GM10248 (cell line): ENCODE results near the gene CCNJL.

ENCODE experiments used
- CTCF ChIA-PET: fragments of 300-600 bp; sonication (Branson Sonifier 250); formaldehyde crosslinking; extraction: SDS; loops from one replicate; lab custom pipeline; 2021; ENCODE audit warnings: antibody characterized with exemption; lab: Yijun Ruan, JAX
- POLR2A ChIA-PET: fragments of 350-650 bp; sonication (Branson Sonifier 250); formaldehyde crosslinking; extraction: SDS; loops from one replicate; lab custom pipeline; 2020; ENCODE audit warnings: antibody characterized with exemption; lab: Yijun Ruan, JAX
- DNase-seq: peaks from one replicate; pipeline ENCODE4 v3.0.0; 2012; ENCODE audit errors: extremely low spot score
- CTCF ChIP-seq: IDR thresholded peaks from 2 replicates; pipeline ENCODE4 v1.5.1; 2012; ENCODE audit warnings: mild to moderate bottlenecking, low read depth; ENCODE audit errors: extremely low read depth, missing control alignments, control extremely low read depth

The CCNJL gene

GRCh38 chr5:160281275-160281674 lies 31.1 kb downstream of the CCNJL start:
- no peak for DNase-seq
- ChIA-PET CTCF (interaction anchor here (1.4 kb wide), 1 partner anchor 10 kb away, joined by 5 read pairs; no protein-coding TSS in a partner anchor), POLR2A (no interaction called here)
- TF ChIP-seq CTCF: no peak

GRCh38 chr5:160280384-160281095 lies 31.8 kb downstream of the CCNJL start:
- no peak for DNase-seq
- no peak for TF ChIP-seq CTCF
- POLR2A ChIA-PET: no interaction called here
- CTCF ChIA-PET: interaction anchor here (1.7 kb wide), 1 partner anchor 15 kb away, joined by 4 read pairs; no protein-coding TSS in a partner anchor

GRCh38 chr5:160278343-160278742 lies 34.0 kb downstream of the CCNJL start:
- ChIA-PET POLR2A (no interaction called here), CTCF (no interaction called here)
- no peak for DNase-seq
- no peak for TF ChIP-seq CTCF

GRCh38 chr5:160274483-160274931 lies 37.9 kb downstream of the CCNJL start:
- DNase-seq: no peak
- CTCF ChIA-PET: no interaction called here
- TF ChIP-seq CTCF: no peak
- POLR2A ChIA-PET: no interaction called here

GRCh38 chr5:160272889-160273288 lies 39.5 kb downstream of the CCNJL start:
- CTCF ChIA-PET: no interaction called here
- no peak for TF ChIP-seq CTCF
- no peak for DNase-seq
- POLR2A ChIA-PET: no interaction called here

GRCh38 chr5:160272264-160272663 lies 40.1 kb downstream of the CCNJL start:
- ChIA-PET CTCF (interaction anchor here (0.8 to 1.7 kb wide), 3 partner anchors 10 to 80 kb away, joined by 3 to 5 read pairs (median 4); no protein-coding TSS in a partner anchor), POLR2A (interaction anchor here (0.6 kb wide), 1 partner anchor 88 kb away, joined by 6 read pairs; no protein-coding TSS in a partner anchor)
- DNase-seq: no peak
- TF ChIP-seq CTCF: no peak
